Thyroid gland (tissue), 4 donors: ENCODE measurements around the gene IGFBP7.

Experiments used
- POLR2A ChIP-seq, 2 donors: fragments of 450-650 bp; IDR thresholded peaks; one replicate each; pipeline ENCODE4 v1.6.1; 2017; ENCODE audit warnings: antibody characterized with exemption in 2 of 2, mild to moderate bottlenecking in 2 of 2, moderate library complexity in 1 of 2
- TF ChIP-seq, protein P1 (sequence below), 6 experiments: fragments of 200-600 bp in 3 of 6; fragments of 450-650 bp in 3 of 6; sonication (generic) in 3 of 6; IDR thresholded peaks; one replicate each; pipeline ENCODE4 v1.5.1; 2016 to 2019; ENCODE audit warnings: antibody characterized with exemption in 6 of 6, mild to moderate bottlenecking in 2 of 6, inconsistent platforms in 1 of 6, moderate library complexity in 1 of 6

GRCh38 chr4:57098941-57099340 is 11.2 kb downstream of the IGFBP7 start:
- TF ChIP-seq, protein P1, sequence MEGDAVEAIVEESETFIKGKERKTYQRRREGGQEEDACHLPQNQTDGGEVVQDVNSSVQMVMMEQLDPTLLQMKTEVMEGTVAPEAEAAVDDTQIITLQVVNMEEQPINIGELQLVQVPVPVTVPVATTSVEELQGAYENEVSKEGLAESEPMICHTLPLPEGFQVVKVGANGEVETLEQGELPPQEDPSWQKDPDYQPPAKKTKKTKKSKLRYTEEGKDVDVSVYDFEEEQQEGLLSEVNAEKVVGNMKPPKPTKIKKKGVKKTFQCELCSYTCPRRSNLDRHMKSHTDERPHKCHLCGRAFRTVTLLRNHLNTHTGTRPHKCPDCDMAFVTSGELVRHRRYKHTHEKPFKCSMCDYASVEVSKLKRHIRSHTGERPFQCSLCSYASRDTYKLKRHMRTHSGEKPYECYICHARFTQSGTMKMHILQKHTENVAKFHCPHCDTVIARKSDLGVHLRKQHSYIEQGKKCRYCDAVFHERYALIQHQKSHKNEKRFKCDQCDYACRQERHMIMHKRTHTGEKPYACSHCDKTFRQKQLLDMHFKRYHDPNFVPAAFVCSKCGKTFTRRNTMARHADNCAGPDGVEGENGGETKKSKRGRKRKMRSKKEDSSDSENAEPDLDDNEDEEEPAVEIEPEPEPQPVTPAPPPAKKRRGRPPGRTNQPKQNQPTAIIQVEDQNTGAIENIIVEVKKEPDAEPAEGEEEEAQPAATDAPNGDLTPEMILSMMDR (IDR thresholded peaks at IDR 0.05), result no peak
- no peak for TF ChIP-seq POLR2A (IDR thresholded peaks at IDR 0.05)
